Measurements from ENCODE around the gene PCDH12.

- TF ChIP-seq POLR2A (IDR thresholded peaks at IDR 0.05; ENCODE audit: low read depth, low read length) (no peak), TAF1 (IDR thresholded peaks at IDR 0.05; ENCODE audit: borderline replicate concordance, low read depth, low read length) (no peak)
Observed at GRCh38 chr5:141951332-141951781, 6.6 kb downstream of the PCDH12 start.

Data from GM12892 (cell line).